ENCODE data around the gene CIITA.

The CIITA gene

DNA sequence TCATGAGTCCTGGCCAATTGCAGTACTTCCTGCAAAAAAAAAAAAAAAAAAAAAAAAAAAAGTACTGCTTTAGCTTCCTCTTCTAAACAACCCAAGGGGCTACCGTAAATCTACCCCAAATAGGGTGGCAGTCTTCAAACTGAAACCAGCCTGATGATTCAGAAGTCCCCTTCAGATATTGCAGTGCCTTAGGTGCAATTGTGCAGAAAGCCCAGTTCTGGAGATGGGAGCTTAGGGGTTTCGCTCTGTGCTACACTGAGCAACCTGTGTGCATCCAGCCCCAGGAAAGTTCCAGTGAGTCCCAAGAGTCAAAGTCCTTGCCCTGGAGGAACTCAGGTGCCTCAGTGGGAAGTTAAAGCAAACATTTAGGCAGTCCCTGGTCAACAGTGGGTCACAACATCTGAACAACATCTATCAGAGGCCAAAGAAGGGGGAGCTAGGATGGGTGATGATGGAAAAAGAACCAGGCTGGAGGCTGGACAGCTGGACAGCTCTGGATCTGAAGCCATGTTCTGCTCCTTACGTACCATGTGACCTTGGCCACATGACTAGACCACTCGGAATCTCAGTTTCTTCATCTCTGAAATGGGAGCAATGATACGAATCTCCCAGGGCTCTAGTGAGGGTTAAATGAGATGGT is 6.7 kb upstream of the CIITA start:
- H3K9me3 ChIP-seq (ENCODE audit: control insufficient read depth, low read length), result no peaks in the 10 kb centered on the region
- H3K9ac ChIP-seq, result no peak overlapping the region
- no peaks in the 10 kb centered on the region for H3K79me2 ChIP-seq
- TF ChIP-seq, protein P1, sequence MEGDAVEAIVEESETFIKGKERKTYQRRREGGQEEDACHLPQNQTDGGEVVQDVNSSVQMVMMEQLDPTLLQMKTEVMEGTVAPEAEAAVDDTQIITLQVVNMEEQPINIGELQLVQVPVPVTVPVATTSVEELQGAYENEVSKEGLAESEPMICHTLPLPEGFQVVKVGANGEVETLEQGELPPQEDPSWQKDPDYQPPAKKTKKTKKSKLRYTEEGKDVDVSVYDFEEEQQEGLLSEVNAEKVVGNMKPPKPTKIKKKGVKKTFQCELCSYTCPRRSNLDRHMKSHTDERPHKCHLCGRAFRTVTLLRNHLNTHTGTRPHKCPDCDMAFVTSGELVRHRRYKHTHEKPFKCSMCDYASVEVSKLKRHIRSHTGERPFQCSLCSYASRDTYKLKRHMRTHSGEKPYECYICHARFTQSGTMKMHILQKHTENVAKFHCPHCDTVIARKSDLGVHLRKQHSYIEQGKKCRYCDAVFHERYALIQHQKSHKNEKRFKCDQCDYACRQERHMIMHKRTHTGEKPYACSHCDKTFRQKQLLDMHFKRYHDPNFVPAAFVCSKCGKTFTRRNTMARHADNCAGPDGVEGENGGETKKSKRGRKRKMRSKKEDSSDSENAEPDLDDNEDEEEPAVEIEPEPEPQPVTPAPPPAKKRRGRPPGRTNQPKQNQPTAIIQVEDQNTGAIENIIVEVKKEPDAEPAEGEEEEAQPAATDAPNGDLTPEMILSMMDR (IDR thresholded peaks at IDR 0.05), result no peak
- no peak overlapping the region for H3K4me3 ChIP-seq (ENCODE audit: low read depth, low read length)
- H3K27ac ChIP-seq, result peak overlapping the region; percentile 59
- no peaks in the 10 kb centered on the region for H3K27me3 ChIP-seq (ENCODE audit: control insufficient read depth, insufficient read depth, low read length)
- H3K4me1 ChIP-seq, result peaks cover 2% of the 10 kb centered on the region
- H2AFZ ChIP-seq, result no peak overlapping the region
- H3K36me3 ChIP-seq (ENCODE audit: control insufficient read depth, insufficient read depth, low read length), result no peaks in the 10 kb centered on the region
- H3K4me2 ChIP-seq (ENCODE audit: low read length), result no peak overlapping the region

DNA sequence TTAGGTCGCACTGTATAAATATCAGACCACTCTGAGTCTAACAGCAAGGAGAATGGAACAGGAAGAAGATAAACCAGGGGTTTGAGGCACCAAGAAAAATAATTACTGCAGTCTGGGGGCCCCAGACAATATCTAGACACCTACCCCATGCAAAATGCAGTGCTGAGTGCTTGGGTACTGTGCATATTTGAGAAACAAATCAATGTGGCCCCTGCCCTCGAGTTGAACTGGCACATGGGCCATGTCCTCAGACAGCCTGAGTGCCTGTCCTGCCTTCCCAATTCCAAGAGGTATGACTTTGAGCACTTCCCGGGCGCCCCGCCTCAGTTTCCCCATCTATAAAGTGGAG is 6.2 kb upstream of the CIITA start:
- Histone ChIP-seq H3K4me1 (peaks cover 2% of the 10 kb centered on the region), H3K36me3 (ENCODE audit: control insufficient read depth, insufficient read depth, low read length) (no peaks in the 10 kb centered on the region), H3K9me3 (ENCODE audit: control insufficient read depth, low read length) (no peaks in the 10 kb centered on the region), H3K79me2 (no peaks in the 10 kb centered on the region), H3K27ac (peak overlapping the region; percentile 59), H3K9ac (no peak overlapping the region), H2AFZ (no peak overlapping the region), H3K4me2 (ENCODE audit: low read length) (no peak overlapping the region), H3K27me3 (ENCODE audit: control insufficient read depth, insufficient read depth, low read length) (no peaks in the 10 kb centered on the region), H3K4me3 (ENCODE audit: low read depth, low read length) (no peak overlapping the region)
- TF ChIP-seq, protein P1 (IDR thresholded peaks at IDR 0.05), result no peak

DNA sequence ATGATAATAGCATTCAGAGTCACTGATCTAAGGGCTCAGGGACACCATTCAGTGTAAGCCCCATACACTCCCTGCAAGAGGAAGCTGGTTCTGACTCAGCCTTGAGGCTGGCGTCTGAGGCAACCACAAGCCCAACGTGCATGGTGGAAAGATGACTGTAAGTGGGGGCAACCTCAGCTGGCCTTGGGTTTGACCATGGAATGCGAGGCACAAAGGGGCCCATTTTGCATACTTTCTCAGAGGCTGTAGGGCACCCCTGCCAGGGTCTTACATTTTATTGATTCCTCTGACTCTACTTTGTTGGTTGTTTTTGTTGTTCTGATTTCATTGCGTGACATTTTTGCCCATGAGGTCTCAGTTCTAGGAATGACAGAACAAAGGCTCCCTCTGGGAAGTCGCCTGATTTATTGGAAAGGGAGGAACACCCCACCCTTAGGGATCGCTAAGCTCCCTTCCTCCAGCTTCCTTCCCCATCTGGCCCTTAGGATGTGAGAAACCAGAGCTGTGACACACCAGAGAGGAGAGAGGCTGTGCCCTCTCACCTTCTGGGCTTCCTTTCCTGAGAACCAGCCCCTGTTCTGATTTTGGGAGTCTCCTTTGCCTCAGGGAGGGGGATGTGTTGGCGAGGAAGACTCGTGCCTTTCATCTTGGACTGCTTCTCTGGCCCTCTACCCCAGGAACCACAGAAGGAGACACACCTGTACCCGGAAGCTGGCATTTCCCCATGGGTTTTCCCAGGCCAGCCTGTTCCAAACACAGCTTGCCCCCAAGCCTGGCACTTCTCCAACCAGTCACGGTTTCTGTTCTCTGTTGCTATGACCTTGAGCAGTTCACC is 5.6 kb upstream of the CIITA start:
- no peak overlapping the region for H3K9ac ChIP-seq
- H3K4me1 ChIP-seq, result peaks cover 2% of the 10 kb centered on the region
- H2AFZ ChIP-seq, result peak overlapping the region; percentile 28
- no peak overlapping the region for H3K4me3 ChIP-seq (ENCODE audit: low read depth, low read length)
- no peak overlapping the region for H3K4me2 ChIP-seq (ENCODE audit: low read length)
- no peaks in the 10 kb centered on the region for H3K9me3 ChIP-seq (ENCODE audit: control insufficient read depth, low read length)
- TF ChIP-seq, protein P1 (IDR thresholded peaks at IDR 0.05), result no peak
- H3K79me2 ChIP-seq, result no peaks in the 10 kb centered on the region
- H3K27ac ChIP-seq, result peak overlapping the region; percentile 59
- H3K27me3 ChIP-seq (ENCODE audit: control insufficient read depth, insufficient read depth, low read length), result no peaks in the 10 kb centered on the region
- no peaks in the 10 kb centered on the region for H3K36me3 ChIP-seq (ENCODE audit: control insufficient read depth, insufficient read depth, low read length)

DNA sequence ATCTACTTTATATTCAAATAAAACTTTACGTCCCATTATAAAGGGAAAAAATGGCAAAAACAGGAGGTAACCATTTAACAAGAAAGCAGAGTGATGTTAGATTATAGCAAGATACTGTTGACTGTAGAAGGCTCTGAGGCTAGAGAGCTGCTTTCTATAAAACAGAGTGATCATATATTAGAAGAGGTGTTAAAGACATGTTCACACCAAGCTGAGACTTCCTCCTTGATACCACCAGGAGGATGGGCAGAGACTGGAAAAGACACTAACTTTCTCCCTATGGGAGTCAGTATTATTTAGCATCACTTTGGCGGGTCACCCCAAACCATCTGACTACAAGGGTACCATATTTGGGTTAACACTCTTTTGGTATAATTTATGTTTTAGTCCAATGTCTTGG is 687 bp upstream of the CIITA start:
- Histone ChIP-seq H3K27ac (no peak overlapping the region), H3K4me2 (ENCODE audit: low read length) (no peak overlapping the region)
- TF ChIP-seq, protein P1 (IDR thresholded peaks at IDR 0.05), result no peak

More for the DNA sequence above, 687 bp upstream of the CIITA start:
- no peaks in the 10 kb centered on the region for H3K9me3 ChIP-seq (ENCODE audit: control insufficient read depth, low read length)
- H3K27me3 ChIP-seq (ENCODE audit: control insufficient read depth, insufficient read depth, low read length), result no peaks in the 10 kb centered on the region
- no peak overlapping the region for H3K4me3 ChIP-seq (ENCODE audit: low read depth, low read length)
- no peak overlapping the region for H2AFZ ChIP-seq
- peaks cover 2% of the 10 kb centered on the region for H3K4me1 ChIP-seq
- H3K36me3 ChIP-seq (ENCODE audit: control insufficient read depth, insufficient read depth, low read length), result no peaks in the 10 kb centered on the region
- no peaks in the 10 kb centered on the region for H3K79me2 ChIP-seq
- H3K9ac ChIP-seq, result no peak overlapping the region
